ENCODE results near the gene ACOXL. TPM values are rescaled to one million over a fixed set of nuclear protein-coding genes. Genes with fewer than 3 reads are reported as not detected.

The ACOXL gene
- total RNA-seq, 1 donor from 2014 or later, result not detected

DNA sequence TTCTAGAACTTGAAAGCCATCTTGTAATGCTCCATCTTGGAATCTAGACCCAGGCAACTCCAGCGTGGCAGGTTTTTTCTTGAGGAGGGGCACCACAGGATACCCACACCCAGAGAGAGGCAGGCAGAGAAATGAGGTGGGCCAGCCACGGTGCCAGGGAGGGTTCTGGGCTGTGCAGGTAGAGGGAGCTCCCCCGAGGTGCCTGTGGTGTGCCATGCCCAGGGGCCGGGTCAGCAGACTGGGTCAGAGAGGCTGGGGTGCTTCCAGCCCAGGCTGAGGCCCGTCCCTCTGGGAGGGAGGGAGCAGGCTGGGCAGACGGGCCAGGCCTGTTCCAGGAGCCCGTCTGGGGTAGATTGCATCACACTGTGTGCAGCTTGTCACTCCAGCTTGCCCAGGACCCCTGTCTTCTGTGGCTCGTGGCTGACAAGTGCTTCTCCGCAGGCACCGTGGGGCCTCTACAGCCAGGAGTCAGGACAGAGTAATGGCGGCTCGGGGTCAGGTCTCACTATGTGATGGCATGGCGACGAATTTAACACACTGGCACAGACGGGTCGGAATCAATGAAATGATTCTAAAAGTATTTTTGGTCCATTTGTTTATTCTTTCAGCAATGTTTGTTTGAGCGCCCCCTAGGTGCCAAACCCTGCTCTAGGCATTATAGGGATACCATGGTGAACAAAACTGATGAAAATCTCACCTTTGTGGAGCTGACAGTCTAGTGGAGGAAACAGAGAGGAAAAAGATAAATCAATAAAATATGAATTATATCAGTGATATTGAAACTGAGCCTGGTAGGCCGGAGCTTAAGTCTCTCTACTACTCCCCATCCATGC, 144.0 kb downstream of the ACOXL start:
- no peak for DNase-seq

DNA sequence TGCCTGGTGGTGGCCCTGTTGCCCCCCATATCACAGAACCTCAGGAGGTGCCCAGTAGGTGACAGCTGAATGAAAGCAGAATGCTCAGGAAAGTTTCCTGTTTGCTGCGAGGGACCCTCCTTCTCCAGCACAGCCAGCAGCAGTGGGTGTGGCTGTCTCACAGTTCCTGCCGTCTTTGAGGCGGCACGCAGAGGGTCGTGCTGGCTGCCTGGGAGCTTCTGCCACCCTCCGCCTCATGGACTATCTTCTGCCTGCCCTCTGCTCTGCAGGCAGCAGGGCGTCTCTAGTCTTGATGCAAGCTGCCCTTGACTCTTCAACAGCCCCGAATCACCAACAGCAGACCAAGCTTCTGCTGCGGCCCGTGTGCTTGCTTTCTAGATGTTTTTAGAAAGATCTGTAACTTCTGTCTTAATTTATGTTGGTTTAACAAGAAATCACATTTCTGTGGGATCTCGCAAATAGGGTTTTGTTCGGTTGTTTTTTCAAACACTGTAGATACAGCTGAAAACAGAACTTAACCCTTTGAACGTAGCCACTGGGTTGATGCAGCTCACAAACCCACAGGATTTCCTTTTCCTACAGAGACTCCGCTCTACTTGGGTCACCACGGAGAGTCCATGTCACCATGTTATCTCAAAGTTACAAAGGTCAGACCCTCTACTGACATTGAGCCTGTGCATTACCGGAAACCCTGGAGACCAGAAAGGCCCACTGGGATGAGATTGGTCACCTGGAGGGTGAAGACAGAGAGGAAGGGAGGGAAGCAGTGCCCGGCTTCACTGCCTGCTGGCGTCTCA, 144.9 kb downstream of the ACOXL start:
- no peak for DNase-seq

DNA sequence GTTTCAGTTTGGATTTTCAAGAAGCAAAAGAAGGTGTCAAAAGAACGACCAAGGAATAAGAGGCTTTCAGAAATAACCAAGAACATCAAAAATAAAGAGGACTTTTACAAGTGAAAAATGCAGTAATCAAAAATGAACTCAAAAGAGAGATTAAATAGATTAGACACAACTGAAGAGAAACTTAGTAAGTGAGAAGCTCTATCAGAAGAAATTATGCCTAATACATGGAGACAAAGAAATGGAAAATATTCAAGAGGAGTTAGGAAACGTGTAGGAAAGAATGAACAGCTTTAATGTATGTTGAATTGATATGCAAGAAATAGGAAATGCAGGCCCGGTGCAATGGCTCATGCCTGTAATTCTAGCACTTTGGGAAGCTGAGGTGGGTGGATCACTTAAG, 145.8 kb downstream of the ACOXL start:
- no peak for DNase-seq

DNA sequence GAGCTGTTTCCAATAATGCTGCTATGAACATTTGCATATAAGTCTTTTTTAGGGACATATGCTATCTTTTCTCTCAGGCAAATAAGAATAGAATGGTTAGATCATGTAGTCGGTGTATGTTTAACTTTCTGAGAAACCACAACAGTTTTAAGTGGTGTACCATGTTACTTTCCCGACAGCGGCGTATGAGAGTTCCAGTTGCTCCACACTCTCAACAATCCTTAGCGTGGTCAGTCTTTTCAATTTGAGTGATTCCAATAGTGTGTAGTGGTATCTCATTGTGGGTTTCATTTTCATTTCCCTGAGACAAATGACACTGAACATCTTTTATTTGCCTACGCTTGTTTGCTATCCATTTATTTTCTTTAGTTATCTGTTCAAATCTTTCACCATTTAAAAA, 149.5 kb downstream of the ACOXL start:
- DNase-seq, result no peak

DNA sequence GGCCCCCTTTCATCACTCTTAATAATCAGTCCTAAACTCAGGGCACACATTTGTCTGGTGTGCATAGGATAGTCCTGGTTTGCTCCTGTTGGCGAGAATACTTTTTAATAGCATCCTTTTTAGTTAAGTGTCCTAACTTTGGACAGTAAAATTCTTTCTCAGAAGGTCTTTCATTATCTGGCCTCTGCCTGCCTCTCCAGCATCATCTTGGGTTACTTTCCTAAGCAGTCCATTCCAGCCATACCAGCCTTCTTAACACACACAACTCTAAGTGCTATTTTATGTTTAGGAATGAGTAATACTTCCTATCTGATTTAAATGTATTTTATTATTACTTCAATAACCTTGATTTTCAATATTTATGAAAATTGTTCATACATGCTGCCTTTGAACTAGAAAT, 151.0 kb downstream of the ACOXL start:
- DNase-seq, result no peak

DNA sequence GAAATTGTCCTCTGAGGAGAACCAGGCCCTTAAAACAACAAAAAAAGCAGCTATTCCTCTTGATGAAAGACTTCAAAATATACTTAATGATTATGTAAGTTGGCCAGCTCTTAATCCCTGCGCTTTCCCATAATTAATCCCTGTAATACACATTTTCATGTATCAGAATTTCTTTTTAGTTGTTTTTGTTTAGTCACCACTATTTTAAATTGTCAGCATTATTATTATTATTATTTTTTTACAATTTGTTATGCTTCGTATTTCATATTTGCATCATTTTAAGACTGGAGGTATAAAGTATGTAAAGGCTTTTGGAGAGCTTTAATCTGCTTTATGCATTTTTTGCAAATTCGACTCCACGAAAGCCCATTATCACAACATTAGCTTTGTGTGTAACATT, 152.9 kb downstream of the ACOXL start:
- no peak for DNase-seq

DNA sequence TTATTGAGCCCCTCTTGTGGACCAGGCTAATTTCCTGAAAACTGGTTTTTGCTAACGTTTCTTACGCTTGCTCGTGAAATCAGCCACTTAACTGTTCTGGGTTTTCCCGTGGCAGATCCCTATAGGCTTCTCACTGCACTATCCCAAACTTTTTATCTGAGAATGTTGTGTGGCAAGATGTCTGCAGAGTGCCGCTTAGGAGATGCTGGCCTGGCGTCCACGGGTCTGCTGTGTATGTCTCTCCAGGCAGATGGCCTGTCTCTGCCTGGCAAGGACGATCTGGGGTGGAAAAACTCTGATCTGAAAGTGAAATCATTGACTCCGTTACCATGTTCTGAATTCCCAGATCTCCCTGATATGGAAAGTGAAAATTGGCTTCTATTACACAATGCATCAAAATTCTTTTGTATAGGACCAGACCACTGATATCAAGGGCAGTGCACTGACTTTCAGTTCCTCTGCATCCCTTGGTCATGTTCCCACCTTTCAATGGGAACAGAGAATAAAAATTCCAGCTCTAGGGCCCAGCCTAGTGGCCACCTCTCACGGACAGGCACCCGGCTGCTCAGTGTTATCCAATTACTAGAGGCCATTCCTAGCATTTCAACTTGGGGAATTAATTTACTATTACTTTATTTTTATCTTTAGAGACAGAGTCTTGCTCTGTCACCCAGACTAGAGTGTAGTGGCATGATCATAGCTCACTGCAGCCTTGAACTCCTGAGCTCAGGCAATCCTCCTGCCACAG, 154.6 kb downstream of the ACOXL start:
- DNase-seq, result no peak

DNA sequence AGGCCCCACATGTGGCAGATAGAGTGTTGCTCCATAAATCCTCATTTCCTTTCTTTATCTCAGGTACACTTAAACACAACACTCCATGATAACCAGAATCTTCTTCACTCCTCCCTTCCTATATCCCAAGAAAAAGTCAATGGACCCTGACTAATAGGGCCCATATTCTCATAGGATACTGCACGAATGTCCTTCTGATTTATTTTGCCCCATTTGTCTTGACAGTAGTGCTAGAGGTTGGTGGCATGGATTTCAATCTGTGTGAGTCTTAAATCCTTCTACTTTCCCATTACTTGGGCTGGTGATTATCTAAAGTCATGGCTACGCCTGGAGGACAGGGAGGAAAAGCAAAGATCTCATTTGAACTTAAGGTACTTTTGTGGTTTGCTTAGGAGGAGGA, 156.0 kb downstream of the ACOXL start:
- no peak for DNase-seq

DNA sequence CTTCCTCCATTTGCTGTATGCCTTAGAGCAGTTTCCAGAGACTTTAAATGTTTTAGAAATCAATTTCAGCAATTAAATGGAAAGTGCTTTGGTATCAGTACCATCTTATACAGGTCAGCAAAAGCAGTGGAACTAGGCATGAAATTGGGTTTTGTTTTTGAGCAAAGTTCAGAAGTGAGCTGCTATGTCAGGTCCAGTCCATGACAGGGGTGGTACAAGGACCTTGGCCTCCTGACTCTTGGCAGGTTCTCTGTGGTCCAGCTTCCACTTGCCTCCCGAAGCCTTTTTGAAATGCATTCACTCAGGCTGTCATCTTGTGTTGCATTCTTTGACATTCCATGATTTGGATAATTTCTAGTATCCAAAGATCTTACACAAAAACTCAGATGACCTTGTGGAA, 159.3 kb downstream of the ACOXL start:
- no peak for DNase-seq

DNA sequence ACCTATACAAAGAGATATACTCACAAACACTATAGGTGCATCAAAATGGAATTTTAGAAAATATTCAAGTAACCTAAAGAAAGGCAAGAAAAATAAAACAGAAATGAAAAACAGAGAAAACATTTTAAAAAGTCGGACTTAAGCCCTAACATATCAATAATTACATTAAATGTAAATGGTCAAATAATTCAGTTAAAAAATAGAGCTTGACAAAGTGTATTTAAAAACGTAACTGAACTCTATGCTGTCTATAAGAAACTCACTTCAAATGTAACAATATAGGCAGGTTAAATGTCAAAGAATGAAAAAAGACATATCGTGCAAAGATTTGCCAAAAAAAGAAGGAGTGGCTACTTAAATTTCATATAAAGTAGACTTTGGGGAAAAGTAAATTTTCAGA, 163.9 kb downstream of the ACOXL start:
- DNase-seq, result no peak

DNA sequence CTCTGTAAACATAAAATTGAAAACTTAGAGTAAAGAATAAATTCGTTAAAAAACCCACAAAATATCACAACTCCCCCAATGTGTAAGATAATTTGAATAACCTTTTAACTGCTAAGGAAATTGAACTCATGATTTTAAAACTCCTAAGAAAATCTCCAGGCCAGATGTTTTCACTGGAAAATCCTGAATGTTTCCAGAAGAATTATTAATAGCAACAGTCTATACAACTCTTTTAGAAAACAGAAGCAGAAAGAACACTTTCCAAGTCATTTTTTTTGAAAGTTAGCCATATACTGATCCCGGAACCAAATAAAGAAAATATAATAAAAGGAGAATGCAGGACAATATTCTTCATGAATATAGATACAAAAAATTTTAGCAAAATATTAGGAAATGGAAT, 165.6 kb downstream of the ACOXL start:
- DNase-seq, result no peak

DNA sequence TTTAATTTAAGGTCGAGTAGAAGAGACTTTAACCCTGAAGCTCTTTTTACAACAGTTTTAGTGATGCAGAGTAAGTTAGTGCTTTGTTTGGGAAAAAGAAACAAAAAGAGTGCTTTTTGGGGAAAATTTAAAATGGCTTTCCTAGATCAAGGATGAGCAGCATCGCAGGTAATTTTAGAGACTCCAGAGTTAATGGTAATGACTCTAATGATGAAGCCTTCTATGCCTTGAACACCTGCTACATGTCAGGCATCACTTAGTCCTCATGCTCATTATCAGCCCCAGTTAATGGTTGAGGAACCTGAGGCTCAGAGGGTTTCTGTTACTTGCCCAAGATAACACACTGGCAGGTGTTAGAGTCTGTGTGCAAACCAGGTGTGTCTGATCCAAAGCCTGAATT, 167.8 kb downstream of the ACOXL start:
- DNase-seq, result no peak

DNA sequence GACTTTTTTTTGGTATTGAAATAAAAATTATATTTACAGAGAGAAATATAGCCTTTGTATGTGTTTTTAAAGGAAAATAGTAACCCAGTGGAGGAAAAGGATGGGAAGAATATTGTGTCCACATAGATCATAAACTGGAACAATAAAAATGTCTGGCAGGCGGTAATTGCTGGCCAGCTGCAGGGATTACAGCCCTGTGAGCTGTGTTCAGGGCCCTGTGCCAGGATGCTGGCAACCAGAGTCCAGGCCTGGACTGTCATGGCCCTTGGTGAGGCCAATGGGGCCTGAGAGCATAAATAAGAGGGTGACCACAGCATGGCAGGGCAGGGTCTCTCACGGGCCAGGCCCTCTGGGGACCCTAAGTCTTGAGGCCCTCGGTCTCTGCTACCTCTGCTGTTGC, 171.2 kb downstream of the ACOXL start:
- DNase-seq, result peak; percentile 81

DNA sequence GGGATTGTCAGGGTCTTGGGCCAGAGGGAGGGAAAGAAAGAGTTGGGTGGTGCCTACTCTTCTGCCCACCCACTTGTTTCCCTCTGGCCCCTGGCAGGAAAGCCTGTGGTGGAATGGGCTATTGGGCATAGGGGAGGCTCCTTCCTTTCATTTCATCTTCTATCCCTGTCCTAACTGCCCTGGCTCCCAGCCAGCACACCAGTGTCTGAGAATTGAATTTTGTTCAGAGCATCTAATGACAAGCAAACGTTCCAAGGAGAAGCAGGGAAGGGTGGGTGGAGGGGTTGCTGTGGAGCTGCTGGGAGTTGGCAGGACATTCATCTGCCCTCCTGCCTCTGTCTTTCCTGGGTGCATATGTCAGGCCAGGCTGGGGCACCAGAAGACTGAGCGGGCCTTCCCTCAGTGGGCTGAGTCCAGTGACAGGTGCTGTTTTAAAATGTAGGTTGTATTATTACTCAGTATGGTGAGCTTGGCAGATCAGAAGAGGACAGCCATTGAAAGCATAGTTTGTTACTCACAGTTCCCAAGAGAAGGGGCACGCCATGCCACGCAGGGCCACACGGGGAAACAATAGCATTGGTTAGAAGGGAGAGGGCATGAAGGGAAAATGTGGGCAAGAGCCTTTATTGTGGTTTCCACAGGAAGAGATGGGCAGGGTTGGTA, 171.9 kb downstream of the ACOXL start:
- DNase-seq, result peak; percentile 37

DNA sequence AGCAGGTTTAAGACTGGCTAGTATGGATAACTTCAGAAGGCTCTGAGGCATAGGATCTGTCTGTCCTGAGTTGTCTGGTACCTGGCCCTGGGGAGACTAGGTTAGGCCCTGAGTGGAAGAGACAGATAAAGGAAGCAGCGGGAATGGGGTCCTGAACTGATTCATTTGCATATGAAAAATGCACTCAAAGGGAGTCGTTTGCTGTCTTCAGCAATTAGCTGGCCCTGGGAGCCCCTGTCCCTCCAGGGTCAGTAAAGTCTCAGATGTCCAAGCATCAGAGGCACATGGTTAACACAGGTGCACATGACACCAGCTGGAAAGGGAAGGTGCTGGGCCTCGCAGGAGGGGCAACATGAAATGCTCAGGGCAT, 172.4 kb downstream of the ACOXL start:
- no peak for DNase-seq

DNA sequence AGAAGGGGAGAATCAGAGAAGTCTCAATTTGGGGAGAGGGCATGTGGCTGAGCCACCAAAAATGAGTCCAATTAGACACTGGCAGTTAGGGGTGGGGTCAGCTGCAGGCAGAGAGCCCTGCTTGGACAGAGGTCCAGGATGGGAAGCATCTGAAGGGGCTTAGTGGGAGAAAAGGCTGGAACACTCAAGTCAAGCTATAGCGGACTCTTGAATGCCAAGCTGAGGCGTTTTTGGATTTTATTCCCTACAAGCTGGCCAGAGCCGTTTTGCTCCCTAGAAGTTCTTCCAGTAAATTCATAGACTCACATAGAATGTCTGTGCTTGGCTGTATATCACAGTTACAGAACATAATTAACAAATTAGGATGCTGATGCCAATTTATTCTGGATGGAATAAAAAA, 172.8 kb downstream of the ACOXL start:
- DNase-seq, result peak; percentile 38

DNA sequence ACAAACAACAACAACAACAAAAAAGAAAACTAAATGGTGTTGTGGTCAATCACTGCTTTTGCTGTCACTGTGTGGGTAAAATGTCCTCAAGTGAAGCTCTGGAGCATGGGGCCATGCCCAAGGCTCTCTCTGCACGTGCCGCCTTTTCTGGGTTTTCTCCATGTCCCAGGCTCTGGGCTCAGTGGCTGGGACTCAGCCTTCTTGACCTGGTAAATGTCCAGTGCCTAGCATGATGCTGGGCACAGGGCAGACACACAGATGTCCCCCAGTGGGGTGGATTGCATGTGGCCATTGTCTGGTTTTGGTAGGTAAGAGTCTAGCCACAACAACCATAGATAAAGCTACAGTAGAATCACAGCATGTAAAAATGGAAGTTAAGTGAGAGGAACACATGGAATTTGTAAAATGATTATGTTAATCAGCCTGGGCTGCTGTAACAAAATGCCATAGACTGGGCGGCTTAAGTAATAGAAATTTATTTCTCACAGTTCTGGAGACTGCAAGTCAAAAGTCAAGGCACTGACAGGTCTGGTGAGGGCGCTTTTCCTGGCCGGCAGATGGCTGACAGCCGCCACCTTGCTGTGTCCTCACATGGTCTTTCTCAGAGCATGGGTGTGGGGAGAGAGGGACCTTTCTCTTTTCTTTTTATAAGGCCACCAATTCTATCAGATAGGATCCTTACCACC, 174.4 kb downstream of the ACOXL start:
- no peak for DNase-seq

DNA sequence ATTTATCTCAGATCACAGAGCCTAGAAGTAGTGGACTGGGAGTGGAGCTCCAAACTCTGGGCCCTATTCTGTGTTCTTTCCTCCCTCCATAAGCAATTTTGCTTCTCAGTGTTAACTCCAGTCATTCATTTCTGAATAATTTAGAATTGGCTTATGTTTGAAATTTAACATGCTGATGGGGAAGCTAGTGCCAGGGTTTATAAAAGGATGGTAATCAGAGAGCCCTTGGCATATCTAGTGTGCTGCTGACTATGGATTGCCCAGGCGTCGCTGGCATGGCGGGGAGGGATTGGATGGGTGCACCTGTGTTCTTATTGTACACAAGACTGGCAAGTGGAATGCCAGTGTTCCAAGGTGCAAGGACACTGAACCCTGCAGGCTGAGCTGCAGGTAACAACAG, 177.1 kb downstream of the ACOXL start:
- no peak for DNase-seq

DNA sequence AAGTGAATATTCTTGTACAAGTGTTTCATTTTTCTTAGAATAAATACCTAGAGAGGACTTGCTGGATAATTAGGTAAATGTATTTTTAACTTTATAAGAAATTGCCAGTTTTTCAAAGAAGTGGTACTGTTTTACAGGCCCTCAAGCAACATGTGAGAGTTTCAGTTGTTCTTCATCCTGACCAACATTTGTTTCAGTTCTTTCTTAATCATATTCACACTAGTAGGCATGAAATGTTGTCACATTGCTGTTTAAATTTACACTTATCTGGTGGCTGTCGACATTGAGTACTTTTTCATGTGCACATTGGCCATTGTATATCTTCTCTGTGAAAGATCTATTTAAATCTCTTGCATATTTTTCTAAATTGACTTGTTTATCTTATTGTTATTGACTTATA, 178.1 kb downstream of the ACOXL start:
- DNase-seq, result no peak

DNA sequence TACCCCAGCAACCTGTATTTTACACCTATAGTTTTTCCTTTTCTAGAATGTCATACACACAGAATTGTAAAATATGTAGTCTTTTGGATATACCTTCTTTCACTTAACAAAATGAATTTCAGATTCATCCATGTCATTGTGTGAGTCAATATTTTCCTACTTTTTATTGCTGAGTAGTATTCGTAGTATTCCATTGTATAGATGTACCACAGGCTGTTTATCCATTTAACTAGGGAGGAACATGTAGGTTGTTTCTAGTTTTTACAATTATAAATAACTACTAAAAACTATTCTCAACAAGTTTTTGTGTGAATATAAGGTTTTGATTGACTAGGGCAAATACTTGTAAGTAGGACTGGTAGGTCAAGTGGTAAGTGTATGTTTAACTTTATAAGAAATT, 187.4 kb downstream of the ACOXL start:
- DNase-seq, result no peak

DNA sequence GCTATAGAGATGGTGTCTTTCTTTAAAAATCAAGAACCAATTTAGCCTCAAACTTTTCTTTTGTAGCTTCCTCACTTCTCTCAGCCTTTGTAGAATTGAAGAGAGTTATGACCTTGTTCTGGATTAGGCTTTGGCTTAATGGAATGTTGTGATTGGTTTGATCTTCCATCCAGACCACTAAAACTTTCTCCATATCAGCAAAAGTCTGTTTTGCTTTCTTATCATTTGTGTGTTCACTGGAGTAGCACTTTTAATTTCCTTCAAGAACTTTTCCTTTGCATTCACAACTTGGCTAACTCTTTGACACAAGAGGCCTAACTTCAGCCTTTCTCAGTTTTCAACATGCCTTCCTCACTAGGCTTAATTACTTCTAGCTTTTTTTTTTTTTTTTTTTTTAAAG, 193.1 kb downstream of the ACOXL start:
- DNase-seq, result no peak

DNA sequence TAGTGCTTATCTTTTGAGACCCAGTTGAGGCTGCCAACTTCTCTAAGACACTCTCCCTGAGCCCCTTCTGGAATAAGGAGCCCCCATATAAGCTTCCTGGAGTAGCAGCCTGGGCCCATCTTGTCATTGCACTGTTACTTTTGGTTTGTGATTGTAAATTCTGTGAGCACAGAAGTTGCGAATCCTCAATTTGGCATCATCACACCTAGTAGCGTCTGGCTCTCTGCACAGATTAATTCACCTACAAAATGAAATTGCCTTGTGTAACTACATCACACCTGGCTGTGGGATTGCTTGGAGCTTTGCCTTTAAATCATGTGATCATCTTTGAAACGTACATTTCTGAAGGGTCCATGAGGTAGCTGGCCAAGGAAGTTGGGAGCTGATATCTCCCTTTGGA, 195.2 kb downstream of the ACOXL start:
- no peak for DNase-seq

Measured in tongue (tissue), 2 donors.